ENCODE measurements around the gene MED29.
A peak's percentile ranks its signal among the peaks of the same experiment; 100 is the strongest.

Gene MED29

GRCh38 chr19:39410017-39410830, 19.0 kb downstream of the MED29 start:
- no peak for FAIRE-seq
- DNase-seq (ENCODE audit: insufficient read length, low spot score) = no peak

GRCh38 chr19:39410831-39411080, 19.6 kb downstream of the MED29 start:
- FAIRE-seq (no peak), DNase-seq (ENCODE audit: insufficient read length, low spot score) (no peak)

GRCh38 chr19:39411081-39411831, 20.1 kb downstream of the MED29 start:
- DNase-seq (ENCODE audit: insufficient read length, low spot score) (no peak), FAIRE-seq (no peak)

- peak; percentile 42 for FAIRE-seq
- no peak for DNase-seq (ENCODE audit: insufficient read length, low spot score)
Observed at GRCh38 chr19:39411832-39412099, 20.6 kb downstream of the MED29 start.

GRCh38 chr19:39412100-39412866, 21.1 kb downstream of the MED29 start, which contains the start of gene PLEKHG2:
Gene PLEKHG2, plus strand, starts transcription at chr19:39412669. Its CDS starts 1,418 bp downstream, at chr19:39414087.
- DNase-seq (ENCODE audit: insufficient read length, low spot score) (peak; percentile 95), FAIRE-seq (no peak)

- DNase-seq (ENCODE audit: insufficient read length, low spot score) (no peak), FAIRE-seq (no peak)
Observed at GRCh38 chr19:39412867-39413271, 21.7 kb downstream of the MED29 start.

- FAIRE-seq = no peak
- DNase-seq (ENCODE audit: insufficient read length, low spot score) = no peak
Observed at GRCh38 chr19:39413272-39413910, 22.2 kb downstream of the MED29 start.

- no peak for DNase-seq (ENCODE audit: insufficient read length, low spot score)
- no peak for FAIRE-seq
Observed at GRCh38 chr19:39413911-39414608, 22.9 kb downstream of the MED29 start.

- DNase-seq (ENCODE audit: insufficient read length, low spot score) (no peak), FAIRE-seq (no peak)
Observed at GRCh38 chr19:39415111-39416046, 24.2 kb downstream of the MED29 start.

- no peak for FAIRE-seq
- no peak for DNase-seq (ENCODE audit: insufficient read length, low spot score)
Observed at GRCh38 chr19:39416152-39417120, 25.3 kb downstream of the MED29 start.

GRCh38 chr19:39417463-39418181, 26.4 kb downstream of the MED29 start:
- FAIRE-seq (no peak), DNase-seq (ENCODE audit: insufficient read length, low spot score) (no peak)

- DNase-seq (ENCODE audit: insufficient read length, low spot score) = no peak
- no peak for FAIRE-seq
Observed at GRCh38 chr19:39419003-39419402, 27.8 kb downstream of the MED29 start.

- DNase-seq (ENCODE audit: insufficient read length, low spot score) (no peak), FAIRE-seq (no peak)
Observed at GRCh38 chr19:39420769-39421168, 29.6 kb downstream of the MED29 start.

GRCh38 chr19:39422020-39422419, 30.8 kb downstream of the MED29 start:
- DNase-seq (ENCODE audit: insufficient read length, low spot score) (no peak), FAIRE-seq (no peak)

GRCh38 chr19:39423258-39424086, 32.3 kb downstream of the MED29 start:
- FAIRE-seq (no peak), DNase-seq (ENCODE audit: insufficient read length, low spot score) (no peak)

GRCh38 chr19:39424934-39425333, 33.8 kb downstream of the MED29 start:
- no peak for FAIRE-seq
- DNase-seq (ENCODE audit: insufficient read length, low spot score) = no peak

- DNase-seq (ENCODE audit: insufficient read length, low spot score) (no peak), FAIRE-seq (no peak)
Observed at GRCh38 chr19:39425744-39426143, 34.6 kb downstream of the MED29 start.
